GM19239 (cell line): ENCODE measurements around the gene TTC28.

Experiments used
- DNase-seq: peaks from one replicate; pipeline ENCODE4 v3.0.0; 2011; ENCODE audit warnings: low spot score; ENCODE audit not compliant: insufficient read length
- FAIRE-seq: peaks from 2 replicates; lab custom pipeline; 2011; peaks lifted over from hg19 to GRCh38; lab: Jason Lieb, UNC

The TTC28 gene

DNA sequence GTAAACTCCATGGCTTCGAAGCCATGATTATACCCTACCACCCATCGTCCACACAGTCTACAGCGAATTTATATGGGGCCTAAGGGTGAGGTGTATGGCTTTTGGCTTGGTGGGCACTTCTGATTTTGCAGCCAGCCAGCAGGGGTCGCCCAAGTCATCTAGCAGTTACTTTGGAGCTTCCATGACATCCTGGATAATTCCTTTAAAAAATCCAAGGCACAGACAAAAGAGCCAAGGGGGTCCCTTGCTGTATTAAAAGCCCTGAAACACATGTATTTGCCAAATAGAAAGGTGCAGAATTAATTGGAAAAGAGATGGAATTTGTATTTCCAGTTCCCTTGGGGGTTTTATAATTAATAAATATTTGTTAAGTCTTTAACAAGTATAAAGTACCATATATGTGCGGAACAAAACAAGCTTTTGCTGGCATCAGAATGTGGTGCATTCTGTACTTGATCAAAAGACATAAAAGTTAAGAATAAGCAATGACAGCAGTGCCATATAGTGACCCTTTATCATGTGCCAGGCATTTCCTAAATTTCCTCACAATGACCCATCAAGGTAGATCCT lies 627.8 kb downstream of the TTC28 start:
- FAIRE-seq, result no peak
- no peak for DNase-seq

- DNase-seq (no peak), FAIRE-seq (no peak)
Observed at GRCh38 chr22:28051091-28051786, 628.4 kb downstream of the TTC28 start.

GRCh38 chr22:28048529-28048928 lies 631.1 kb downstream of the TTC28 start:
- FAIRE-seq, result no peak
- DNase-seq, result no peak

DNA sequence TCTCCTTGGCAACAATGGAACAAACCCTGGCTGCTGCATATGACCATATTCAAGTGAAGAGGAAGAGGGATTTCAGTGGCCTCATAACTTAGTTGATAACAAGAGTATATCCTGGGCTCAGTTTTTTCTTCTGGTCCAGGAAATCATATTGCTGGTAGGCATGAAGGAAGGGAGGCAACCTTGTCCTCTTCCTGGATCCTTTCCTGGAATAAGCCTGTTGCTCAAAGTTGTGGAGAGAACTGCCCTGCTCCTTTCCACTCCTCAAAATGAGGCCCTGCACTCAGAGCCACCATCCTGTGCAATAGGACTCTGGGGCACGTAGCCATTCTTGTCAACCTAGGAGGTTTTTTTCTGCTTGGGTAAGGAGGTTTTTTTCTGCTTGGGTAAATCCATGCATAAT lies 631.9 kb downstream of the TTC28 start:
- DNase-seq (no peak), FAIRE-seq (no peak)

DNA sequence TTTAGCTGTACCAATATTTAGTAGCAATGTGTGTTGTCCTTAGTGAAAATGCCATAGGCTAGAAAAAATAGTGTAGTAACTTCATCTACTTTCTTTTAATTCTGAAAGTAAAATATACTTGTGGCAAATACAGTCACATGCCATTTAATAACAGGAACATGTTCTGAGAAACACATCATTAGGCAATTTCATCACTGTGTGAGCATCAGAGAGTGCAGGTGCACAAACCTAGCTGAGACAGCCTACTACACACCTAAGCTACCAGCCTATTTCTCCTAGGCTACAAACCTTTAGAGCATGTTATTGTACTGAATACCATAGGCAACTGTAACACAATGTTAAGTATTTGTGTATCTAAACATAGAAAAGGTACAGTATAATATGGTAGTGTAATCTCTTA lies 633.5 kb downstream of the TTC28 start:
- FAIRE-seq, result no peak
- DNase-seq, result no peak

DNA sequence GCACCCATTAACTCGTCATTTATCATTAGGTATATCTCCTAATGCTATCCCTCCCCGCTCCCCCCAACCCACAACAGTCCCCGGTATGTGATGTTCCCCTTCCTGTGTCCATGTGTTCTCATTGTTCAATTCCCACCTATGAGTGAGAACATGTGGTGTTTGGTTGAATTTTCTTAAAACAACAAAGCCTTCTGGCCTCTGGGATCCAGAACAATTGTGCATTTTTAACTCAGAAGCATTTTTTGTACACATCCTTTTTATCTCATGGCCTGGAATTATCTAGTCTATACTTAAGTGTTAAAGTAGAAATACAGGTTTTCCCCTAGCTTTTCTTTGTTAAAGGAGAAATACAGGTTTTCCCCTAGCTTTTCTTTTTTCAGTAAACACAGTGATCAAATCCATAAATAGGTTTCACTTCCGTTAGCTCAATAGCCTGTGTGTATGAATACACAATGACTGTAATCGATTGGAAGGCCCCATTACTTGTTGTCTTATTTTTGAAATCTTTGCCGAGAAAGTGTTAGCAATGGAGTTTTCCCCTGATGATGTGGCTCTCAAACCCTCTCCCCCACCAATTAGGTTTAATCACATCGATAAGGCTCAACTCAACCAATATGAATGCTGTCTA lies 635.0 kb downstream of the TTC28 start:
- no peak for DNase-seq

DNA sequence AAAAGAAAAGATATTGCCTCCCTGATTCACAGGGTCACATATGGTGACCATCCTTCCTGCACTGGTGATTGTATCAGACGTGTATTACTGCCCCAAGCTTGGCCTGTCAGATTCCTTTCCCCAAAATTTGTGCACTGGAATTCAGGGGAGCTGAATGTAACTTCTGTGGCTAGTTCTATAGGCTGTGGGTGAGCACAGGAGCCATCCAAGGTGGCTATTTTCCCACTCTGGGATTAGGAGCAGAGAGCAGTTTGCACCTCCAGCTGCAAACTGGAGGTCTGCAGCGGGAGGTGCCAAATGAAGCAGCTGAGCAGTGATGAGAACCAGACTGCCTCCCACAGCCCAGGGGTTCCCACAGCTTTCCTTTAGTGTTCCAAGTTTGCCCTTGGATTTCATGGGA lies 636.4 kb downstream of the TTC28 start:
- no peak for DNase-seq
- no peak for FAIRE-seq

More for the DNA sequence above, 635.0 kb downstream of the TTC28 start:
- FAIRE-seq, result no peak

GRCh38 chr22:28034760-28035401 lies 644.8 kb downstream of the TTC28 start:
- FAIRE-seq (no peak), DNase-seq (no peak)

DNA sequence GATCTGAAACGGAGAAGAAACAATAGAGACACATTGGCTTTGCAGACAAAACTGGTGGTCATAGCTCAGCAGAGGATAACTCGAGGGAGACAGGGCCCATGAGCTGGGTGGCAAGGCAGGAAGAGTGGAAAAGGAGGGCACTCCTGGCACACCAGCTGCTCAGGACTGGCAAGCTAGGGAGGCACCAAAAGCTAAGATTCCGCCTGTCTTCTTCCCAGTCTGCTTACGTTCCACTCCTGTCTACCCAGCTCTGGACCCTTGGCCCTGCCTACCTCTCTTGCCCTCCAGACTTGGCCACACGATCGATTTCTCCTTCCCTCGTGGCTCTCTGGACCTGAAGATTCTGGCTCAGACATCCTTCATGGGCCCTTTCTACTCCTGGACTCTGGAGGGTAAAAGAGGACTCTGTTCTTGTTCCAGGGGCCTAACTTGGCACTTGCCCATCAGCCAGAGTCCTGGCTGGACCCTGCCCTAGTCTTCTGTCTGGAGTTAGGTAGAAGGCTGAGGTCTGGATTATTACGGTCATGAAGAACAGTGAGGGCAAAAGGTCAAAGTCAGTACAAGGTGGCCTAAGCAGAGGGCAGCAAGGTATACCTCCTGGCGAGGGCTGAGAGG lies 645.4 kb downstream of the TTC28 start:
- FAIRE-seq (no peak), DNase-seq (no peak)

GRCh38 chr22:28032861-28033260 lies 646.8 kb downstream of the TTC28 start:
- no peak for DNase-seq
- FAIRE-seq, result no peak

- FAIRE-seq, result no peak
- DNase-seq, result no peak
Observed at GRCh38 chr22:28031383-28031922, 648.2 kb downstream of the TTC28 start.

DNA sequence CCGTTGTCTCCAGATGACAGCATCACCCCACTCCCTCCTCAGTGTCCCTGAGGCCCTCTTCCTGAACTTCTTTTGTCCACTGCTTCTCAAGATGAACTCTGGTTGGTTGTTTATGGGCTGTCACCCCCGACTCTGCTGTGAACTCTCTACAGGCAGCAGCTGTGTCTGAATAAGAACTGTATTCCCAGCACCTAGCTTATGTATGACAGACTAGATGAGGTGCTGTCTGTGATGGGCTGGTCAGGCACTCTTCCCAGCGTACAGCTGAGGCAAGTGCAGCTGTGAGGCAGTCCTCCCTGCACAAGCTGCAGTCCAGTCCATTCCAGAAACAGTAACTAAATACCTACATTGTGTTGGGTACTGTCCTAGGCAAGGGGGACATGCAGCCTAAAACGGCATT lies 649.2 kb downstream of the TTC28 start:
- FAIRE-seq (no peak), DNase-seq (no peak)

DNA sequence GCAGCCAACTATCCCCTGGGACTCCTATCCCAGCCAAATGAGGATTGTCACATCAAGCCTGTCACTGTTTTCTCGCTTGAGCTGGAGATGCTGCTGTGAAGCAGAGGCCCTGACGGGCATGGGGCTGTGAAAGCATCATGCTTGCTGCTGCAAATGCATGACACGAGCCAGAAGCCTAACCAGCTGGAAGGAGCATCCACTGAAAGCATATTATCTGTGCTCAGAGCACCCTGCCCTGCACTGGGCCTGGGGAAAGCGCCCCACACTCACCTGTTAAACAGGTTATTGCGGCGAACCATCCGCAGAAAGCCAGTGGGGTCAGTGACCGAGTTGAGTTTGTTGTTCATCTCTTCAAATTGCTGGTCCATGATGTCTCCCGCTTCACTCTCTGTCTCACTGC lies 649.7 kb downstream of the TTC28 start:
- FAIRE-seq (no peak), DNase-seq (no peak)

- no peak for FAIRE-seq
- DNase-seq, result no peak
Observed at GRCh38 chr22:28029201-28029948, 650.3 kb downstream of the TTC28 start.

GRCh38 chr22:28027453-28028448 lies 651.9 kb downstream of the TTC28 start:
- no peak for DNase-seq
- no peak for FAIRE-seq

- FAIRE-seq (no peak), DNase-seq (no peak)
Observed at GRCh38 chr22:28025866-28026575, 653.6 kb downstream of the TTC28 start.

DNA sequence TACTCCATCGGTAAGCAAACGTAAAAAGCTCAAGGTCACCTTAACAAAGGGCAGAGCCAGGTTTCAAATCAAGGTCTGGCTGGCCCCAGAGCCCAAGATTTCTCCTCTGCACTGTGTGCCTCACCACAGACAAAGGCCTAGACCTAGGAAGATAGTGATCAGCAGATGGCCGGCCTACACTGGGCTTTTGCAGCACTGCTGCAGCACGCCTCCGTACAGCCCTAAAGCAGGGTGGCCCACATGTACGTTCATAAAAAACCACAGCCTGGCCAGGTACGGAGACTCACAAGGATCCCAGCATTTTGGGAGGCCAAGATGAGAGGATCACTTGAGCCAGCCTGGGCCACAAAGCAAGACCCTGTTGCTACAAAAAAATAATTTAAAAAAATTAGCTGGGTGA lies 654.3 kb downstream of the TTC28 start:
- FAIRE-seq, result no peak

GRCh38 chr22:28024422-28024888 lies 655.2 kb downstream of the TTC28 start:
- no peak for FAIRE-seq
- DNase-seq, result no peak

More for the DNA sequence above, 654.3 kb downstream of the TTC28 start:
- DNase-seq, result no peak
